K562 (cell line): ENCODE results near the gene POLD4. TPM values are rescaled to one million over a fixed set of nuclear protein-coding genes. Genes with fewer than 3 reads are reported as not detected.
A peak's percentile ranks its signal among the peaks of the same experiment; 100 is the strongest.

ENCODE experiments used
- ATAC-seq: fragments of 200-7000 bp; cut with Tn5 transposase; 3 replicates; pipeline ENCODE4 v1.9.1; 2020; ENCODE audit warnings: moderate library complexity
- BruUV-seq: library from RNA; stranded (reverse); fragments of 400-500 nt; replicated peaks from 2 replicates; lab custom pipeline; 2021; lab: Mats Ljungman, UMichigan
- CTCF ChIA-PET: fragments of 300-600 bp; formaldehyde crosslinking; extraction: SDS; loops from one replicate; lab custom pipeline; 2021; ENCODE audit warnings: low intra/inter-chr PET ratio; lab: Yijun Ruan, JAX
- POLR2A ChIA-PET: fragments of 300-600, 350-650 bp; sonication (Branson Sonifier 250); formaldehyde crosslinking; extraction: SDS; loops from one replicate; lab custom pipeline; 2021; ENCODE audit warnings: antibody characterized with exemption, inconsistent platforms; lab: Yijun Ruan, JAX
- DNase-seq, 4 experiments: peaks; one replicate each; pipeline versions ENCODE4 v3.0.0 to v3.0.0-alpha.2; 2011 to 2018; ENCODE audit warnings: low spot score in 3 of 4, mixed read lengths in 3 of 4; ENCODE audit errors: extremely low read depth in 1 of 4
- FAIRE-seq: peaks from 2 replicates; lab custom pipeline; 2011; peaks lifted over from hg19 to GRCh38; lab: Jason Lieb, UNC
- H2AFZ ChIP-seq: 2 replicates; pipeline ENCODE4 v1.6.0; 2011; ENCODE audit warnings: low read depth, low read length, control low read depth, inconsistent platforms
- H3K27ac ChIP-seq: fragments of 200-600 bp; 3 replicates; pipeline ENCODE4 v1.8.0; 2011; ENCODE audit warnings: low read depth, mild to moderate bottlenecking, control low read depth, inconsistent platforms, low read length, moderate library complexity, mixed read lengths; ENCODE audit errors: extremely low read depth
- H3K27me3 ChIP-seq, 2 experiments: fragments of 300-600 bp in 1 of 2; 2 replicates in 1 of 2; 3 replicates in 1 of 2; pipeline versions ENCODE4 v1.6.0 to v1.8.0; 2011; ENCODE audit warnings: inconsistent platforms in 2 of 2, low read length in 2 of 2, mild to moderate bottlenecking in 1 of 2, mixed read lengths in 1 of 2, moderate library complexity in 1 of 2; ENCODE audit not compliant: control insufficient read depth in 2 of 2, insufficient read depth in 2 of 2
- H3K36me3 ChIP-seq: fragments of 300-600 bp; 3 replicates; pipeline ENCODE4 v1.8.0; 2011; ENCODE audit warnings: mild to moderate bottlenecking, low read length, inconsistent platforms; ENCODE audit not compliant: control insufficient read depth, insufficient read depth
- H3K4me1 ChIP-seq, 2 experiments: fragments of 200-600 bp in 1 of 2; replicated peaks in 1 of 2; 2 replicates in 1 of 2; 3 replicates in 1 of 2; pipeline versions ENCODE4 v1.5.1 to v1.8.0; 2011; ENCODE audit warnings: inconsistent platforms in 2 of 2, low read length in 2 of 2, mild to moderate bottlenecking in 1 of 2, mixed read lengths in 1 of 2, moderate library complexity in 1 of 2; ENCODE audit not compliant: control insufficient read depth in 2 of 2, insufficient read depth in 2 of 2
- H3K4me2 ChIP-seq: 2 replicates; pipeline ENCODE4 v1.6.1; 2011; ENCODE audit warnings: low read length, control low read depth, inconsistent platforms, mixed read lengths; ENCODE audit not compliant: insufficient read depth
- H3K4me3 ChIP-seq: fragments of 200-600 bp; sonication (generic), shearing (Covaris generic); 2 replicates; pipeline ENCODE4 v1.5.1; 2016; ENCODE audit warnings: control low read depth, inconsistent platforms
- H3K79me2 ChIP-seq: fragments of 200-600 bp; 3 replicates; pipeline ENCODE4 v1.8.0; 2011; ENCODE audit warnings: low read length, inconsistent platforms; ENCODE audit not compliant: control insufficient read depth, insufficient read depth
- H3K9ac ChIP-seq, 2 experiments: 2 replicates each; pipeline versions ENCODE4 v1.6.0 to v1.6.1; 2011; ENCODE audit warnings: low read depth in 2 of 2, low read length in 2 of 2, control low read depth in 1 of 2, inconsistent platforms in 1 of 2, mild to moderate bottlenecking in 1 of 2, mixed read lengths in 1 of 2; ENCODE audit not compliant: insufficient read depth in 1 of 2
- H3K9me1 ChIP-seq: one replicate; pipeline ENCODE4 v1.6.0; 2011; ENCODE audit warnings: inconsistent platforms, mild to moderate bottlenecking, low read length, moderate library complexity; ENCODE audit not compliant: control insufficient read depth, insufficient read depth
- H3K9me3 ChIP-seq: replicated peaks from 2 replicates; pipeline ENCODE4 v1.5.1; 2011; ENCODE audit warnings: low read depth, low read length, inconsistent platforms; ENCODE audit not compliant: control insufficient read depth, insufficient read depth
- H4K20me1 ChIP-seq: replicated peaks from 2 replicates; pipeline ENCODE4 v1.6.1; 2011; ENCODE audit warnings: low read length, inconsistent platforms, mixed read lengths; ENCODE audit not compliant: control insufficient read depth, insufficient read depth
- CEBPG ChIP-seq, 3 experiments: fragments of 200-800 bp in 1 of 3; sonication (Bioruptor generic) in 1 of 3; sonication (generic) in 1 of 3; formaldehyde crosslinking in 1 of 3; IDR thresholded peaks in 2 of 3; conservative IDR thresholded peaks in 1 of 3; 2 replicates each; pipeline versions ENCODE4 v1.6.1 to v1.8.0; 2016 to 2022; ENCODE audit warnings: missing compliant biosample characterization in 2 of 3, missing genetic modification characterization in 2 of 3, mild to moderate bottlenecking in 1 of 3, missing genetic modification reagents in 1 of 3
- CREB3L1 ChIP-seq: fragments of 450-650 bp; IDR thresholded peaks from 2 replicates; pipeline ENCODE4 v1.6.1; 2014; ENCODE audit warnings: low read depth, mild to moderate bottlenecking, moderate library complexity, borderline replicate concordance
- CREM ChIP-seq: IDR thresholded peaks from 2 replicates; pipeline ENCODE4 v1.6.1; 2014; ENCODE audit warnings: antibody characterized with exemption, low read depth
- DLX4 ChIP-seq: fragments of 250-450 bp; sonication (Bioruptor Pico); IDR thresholded peaks from 2 replicates; pipeline ENCODE4 v1.6.1; 2021; ENCODE audit warnings: mild to moderate bottlenecking
- ELK3 ChIP-seq: fragments of 450-650 bp; formaldehyde crosslinking; IDR thresholded peaks from 2 replicates; pipeline ENCODE4 v1.4.0; 2020; ENCODE audit warnings: mild to moderate bottlenecking
- HOMEZ ChIP-seq: fragments of 250-450 bp; sonication (Bioruptor Pico); IDR thresholded peaks from 2 replicates; pipeline ENCODE4 v1.4.0; 2020; ENCODE audit warnings: mild to moderate bottlenecking, moderate library complexity
- HOXB6 ChIP-seq: fragments of 250-450 bp; sonication (Bioruptor Pico); IDR thresholded peaks from 2 replicates; pipeline ENCODE4 v1.5.1; 2022; ENCODE audit warnings: mild to moderate bottlenecking, borderline replicate concordance
- JUNB ChIP-seq: fragments of 450-650 bp; formaldehyde crosslinking; conservative IDR thresholded peaks from 2 replicates; pipeline ENCODE4 v1.4.0; 2020; ENCODE audit warnings: mild to moderate bottlenecking
- NR2C1 ChIP-seq, 2 experiments: fragments of 450-650 bp; IDR thresholded peaks; 2 replicates each; pipeline ENCODE4 v1.6.1; 2017; ENCODE audit warnings: mild to moderate bottlenecking in 2 of 2, antibody characterized with exemption in 1 of 2, inconsistent platforms in 1 of 2, missing compliant biosample characterization in 1 of 2, missing genetic modification characterization in 1 of 2
- RUNX1 ChIP-seq: sonication (generic); IDR thresholded peaks from 2 replicates; pipeline ENCODE4 v1.6.1; 2016; ENCODE audit warnings: antibody characterized with exemption, low read depth
- ZNF184 ChIP-seq: sonication (generic); formaldehyde crosslinking; IDR thresholded peaks from 2 replicates; pipeline ENCODE4 v1.5.0; 2020; ENCODE audit warnings: missing genetic modification reagents
- WGBS: fragments of 100-300 bp; shearing (Covaris generic); methylation state at CpG from one replicate; pipeline ENCODE4 v1.1.6; 2016; ENCODE audit warnings: low coverage, mixed read lengths; ENCODE audit not compliant: insufficient coverage; ENCODE audit errors: missing lambda C conversion rate; 5-methylcytosine and 5-hydroxymethylcytosine counted together
- in situ Hi-C: fragments of 300-500 bp; cut with MboI; formaldehyde crosslinking; loops from 4 replicates; pipeline ENCODE4 v1.15.0; 2018; ENCODE audit warnings: inconsistent platforms, mixed read lengths
- intact Hi-C: fragments of 100-400 bp; cut with micrococcal nuclease; formaldehyde crosslinking; loops from 2 replicates; pipeline ENCODE4 v1.14.2; 2022
- polyA plus RNA-seq, 8 experiments: library from polyadenylated mRNA; depleted of rRNA in 4 of 8; stranded (reverse) in 5 of 8; unstranded in 3 of 8; fragments of >200 nt; fragmentation: Nextera tagmentation in 2 of 8; fragmentation: Illumina TruSeq in 1 of 8; extraction: Ambion mirVana in 2 of 8; extraction: Trizol in 1 of 8; gene quantifications; 2 replicates each; pipeline versions ENCODE4 v1.2.1 to v1.2.3, GENCODE V29; 2011 to 2014; ENCODE audit warnings: inconsistent platforms in 1 of 8, missing spikeins in 1 of 8
- total RNA-seq, 7 experiments: library from RNA; depleted of rRNA in 6 of 7; stranded (reverse); fragments of >200 nt in 6 of 7; fragmentation: Illumina TruSeq in 2 of 7; extraction: Trizol in 2 of 7; gene quantifications; 2 replicates each; pipeline versions ENCODE4 v1.2.1 to v1.2.3, GENCODE V29; 2011 to 2021; ENCODE audit warnings: low replicate concordance in 1 of 7

The POLD4 gene
- total and polyA plus RNA-seq, 9 of the 15 experiments (the other 6 are each of a cell fraction or from before 2014, with no cell fraction given) = 5.8 to 64.5 (median 18.3) TPM

- TF ChIP-seq CEBPG (CRISPR knock-in tag; IDR thresholded peaks at IDR 0.05) (no peak), CEBPG (tag; conservative IDR thresholded peaks at IDR 0.05 in 1 of 2, IDR thresholded peaks at IDR 0.05 in 1 of 2) (no peak), NR2C1 (IDR thresholded peaks at IDR 0.05) (peak; percentile 30; the same call in 1 of the 2 replicates), NR2C1 (tag; IDR thresholded peaks at IDR 0.05) (peak; percentile 57)
These were observed 32.0 kb downstream of the POLD4 start (continued) for GRCh38 chr11:67321313-67321871.

- POLR2A ChIA-PET = interaction anchor here (0.7 to 1.3 kb wide), 4 partner anchors 11 to 75 kb away, joined by 3 read pairs; no protein-coding TSS in a partner anchor
- Histone ChIP-seq H3K4me3 (no peak overlapping the region), H3K9me3 (no peaks in the 10 kb centered on the region), H3K79me2 (peaks cover 6% of the 10 kb centered on the region; the same call in 1 of the 3 replicates), H3K9me1 (no peaks in the 10 kb centered on the region), H3K9ac (0 out of 4 replicates have a peak overlapping the region, but pooled peaks of 1 of the 2 experiments have one; percentile 14), H2AFZ (no peak overlapping the region), H3K27me3 (no peaks in the 10 kb centered on the region), H3K27ac (no peak overlapping the region), H3K4me1 (peaks cover 18 to 21% of the 10 kb centered on the region in 2 experiments; a peak in 4 of 5 replicates), H4K20me1 (no peaks in the 10 kb centered on the region), H3K4me2 (no peak overlapping the region), H3K36me3 (no peaks in the 10 kb centered on the region; the same call in 2 of the 3 replicates)
- WGBS = 69% methylated on average over 2 of the region's 2 CpGs
- BruUV-seq = no TSS peak
- ATAC-seq = no peak
- no peak for DNase-seq
- intact Hi-C loops (no loop called here), in situ Hi-C loops (no loop called here)
- CTCF ChIA-PET = interaction anchor here (0.5 kb wide), 1 partner anchor 54 kb away, joined by 4 read pairs; no protein-coding TSS in a partner anchor
- FAIRE-seq = no peak
- TF ChIP-seq ELK3 (no peak), CREM (no peak), HOMEZ (CRISPR knock-in tag) (no peak), HOXB6 (CRISPR knock-in tag) (no peak), DLX4 (CRISPR knock-in tag) (no peak), ZNF184 (CRISPR knock-in tag) (no peak), CREB3L1 (no peak), RUNX1 (no peak), JUNB (CRISPR knock-in tag) (no peak)
These were observed 32.7 kb downstream of the POLD4 start for GRCh38 chr11:67320691-67321090.
